ENCODE results near the gene LRRFIP1.

- TF ChIP-seq CTCF (IDR thresholded peaks at IDR 0.05; ENCODE audit: extremely low read depth in 1 of 2, insufficient read depth in 1 of 2, low read depth in 1 of 2, low read length in 2 of 2) (no peak), POLR2A (IDR thresholded peaks at IDR 0.05; ENCODE audit: low read depth, low read length) (no peak), GATA2 (IDR thresholded peaks at IDR 0.05; ENCODE audit: insufficient read depth, insufficient read length, low read depth, low read length) (no peak), POLR2AphosphoS5 (IDR thresholded peaks at IDR 0.05; ENCODE audit: insufficient read depth, low read depth, low read length) (no peak)
Observed at GRCh38 chr2:237711458-237712150, 84.2 kb downstream of the LRRFIP1 start.

All from endothelial cell of umbilical vein (primary cell).